ENCODE results near the gene VPS26A.
A peak's percentile ranks its signal among the peaks of the same experiment; 100 is the strongest.

Gene VPS26A

DNA sequence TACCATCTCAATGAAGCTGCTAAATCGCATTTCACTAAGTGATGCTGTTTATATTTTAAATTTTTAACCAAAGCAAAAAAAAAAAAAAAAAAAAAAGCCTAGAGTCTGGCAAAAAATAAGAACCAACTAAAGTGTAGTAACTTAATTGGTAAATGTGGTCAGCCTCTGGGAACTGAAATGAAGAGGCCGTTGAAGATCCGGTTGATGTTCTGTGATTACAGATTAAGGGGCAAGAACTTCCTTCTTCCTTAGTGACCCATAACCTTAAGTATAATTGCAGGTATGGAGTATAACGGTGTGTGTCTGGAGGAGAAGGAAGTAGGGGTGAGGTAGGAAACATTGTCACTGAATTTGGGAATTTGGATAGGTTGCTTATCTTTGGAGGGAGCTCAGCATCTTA is 43.8 kb upstream of the VPS26A start:
- H3K18ac ChIP-seq (ENCODE audit: low read length), result no peak overlapping the region
- no peak overlapping the region for H3K14ac ChIP-seq (ENCODE audit: low read length)
- H3K4me2 ChIP-seq (ENCODE audit: low read length), result no peak overlapping the region
- DNase-seq, result no peak
- no peak overlapping the region for H2BK120ac ChIP-seq (ENCODE audit: insufficient read depth, low read length, poor library complexity)
- no peak overlapping the region for H2BK5ac ChIP-seq (ENCODE audit: low read depth, low read length, poor library complexity)
- H4K12ac ChIP-seq (ENCODE audit: low read depth, low read length), result no peak overlapping the region
- no peaks in the 10 kb centered on the region for H3K79me2 ChIP-seq (ENCODE audit: control insufficient read depth, insufficient read depth, low read length, poor library complexity)
- H3K4ac ChIP-seq (ENCODE audit: low read depth, low read length), result no peak overlapping the region
- no peak overlapping the region for H3K27ac ChIP-seq (ENCODE audit: low read depth, low read length)
- no peak overlapping the region for H3K4me3 ChIP-seq (ENCODE audit: low read depth, low read length)
- no peak overlapping the region for H3K9ac ChIP-seq (ENCODE audit: low read length)
- WGBS (ENCODE audit: extremely low coverage, insufficient coverage, insufficient read length), result no CpG with 5 or more reads among the region's 4 CpGs
- no peaks in the 10 kb centered on the region for H3K79me1 ChIP-seq (ENCODE audit: low read length)
- H3K36me3 ChIP-seq (ENCODE audit: control insufficient read depth in 1 of 2, insufficient read depth in 2 of 2, low read length in 2 of 2), result no peaks in the 10 kb centered on the region
- no peak overlapping the region for H4K8ac ChIP-seq (ENCODE audit: low read depth, low read length)
- no peak overlapping the region for H3K23ac ChIP-seq (ENCODE audit: low read length)
- H3K27me3 ChIP-seq (ENCODE audit: insufficient read depth, low read length), result no peaks in the 10 kb centered on the region
- no peak overlapping the region for H4K91ac ChIP-seq (ENCODE audit: low read depth, low read length)
- H2BK12ac ChIP-seq (ENCODE audit: low read length), result no peak overlapping the region
- H2AFZ ChIP-seq (ENCODE audit: insufficient read depth, low read length, poor library complexity), result no peak overlapping the region
- H3K4me1 ChIP-seq (ENCODE audit: control insufficient read depth in 1 of 2, insufficient read depth in 2 of 2, low read length in 2 of 2), result no peaks in the 10 kb centered on the region
- H3K9me3 ChIP-seq (ENCODE audit: insufficient read depth, low read depth, low read length), result no peaks in the 10 kb centered on the region
- H2AK5ac ChIP-seq (ENCODE audit: low read length), result no peak overlapping the region

DNA sequence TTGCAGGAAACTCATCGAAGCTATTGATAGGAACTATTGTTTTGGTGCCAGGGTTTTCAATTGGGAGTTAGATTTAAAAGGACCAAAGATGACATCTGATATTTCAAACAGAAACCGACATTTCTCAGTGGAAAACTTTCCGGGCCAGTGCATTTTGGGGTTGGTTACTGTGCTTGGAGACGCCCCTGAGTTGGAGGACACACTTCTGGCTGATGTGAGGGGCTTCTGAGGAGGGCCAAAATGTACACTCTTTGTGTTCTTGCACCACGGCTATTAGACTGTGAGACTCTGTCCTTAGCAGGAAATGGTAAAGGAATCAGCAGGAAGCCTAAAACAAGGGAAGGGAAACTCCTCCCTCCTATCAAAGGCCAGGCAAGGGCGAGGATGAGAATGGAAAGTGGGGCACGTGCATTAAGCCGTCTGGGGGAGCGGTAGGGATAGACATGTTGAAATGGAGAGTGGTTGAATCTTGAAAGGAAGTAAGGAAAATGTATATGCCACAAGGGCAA is 37.9 kb upstream of the VPS26A start:
- H3K4me3 ChIP-seq (ENCODE audit: low read depth, low read length), result no peak overlapping the region
- no peaks in the 10 kb centered on the region for H3K27me3 ChIP-seq (ENCODE audit: insufficient read depth, low read length)
- no peak overlapping the region for H2BK12ac ChIP-seq (ENCODE audit: low read length)
- no peaks in the 10 kb centered on the region for H3K4me1 ChIP-seq (ENCODE audit: control insufficient read depth in 1 of 2, insufficient read depth in 2 of 2, low read length in 2 of 2)
- H3K27ac ChIP-seq (ENCODE audit: low read depth, low read length), result no peak overlapping the region
- no peak overlapping the region for H2AFZ ChIP-seq (ENCODE audit: insufficient read depth, low read length, poor library complexity)
- H3K14ac ChIP-seq (ENCODE audit: low read length), result no peak overlapping the region
- H3K79me2 ChIP-seq (ENCODE audit: control insufficient read depth, insufficient read depth, low read length, poor library complexity), result no peaks in the 10 kb centered on the region
- DNase-seq, result no peak
- WGBS (ENCODE audit: extremely low coverage, insufficient coverage, insufficient read length), result no CpG with 5 or more reads among the region's 9 CpGs
- H2BK120ac ChIP-seq (ENCODE audit: insufficient read depth, low read length, poor library complexity), result no peak overlapping the region
- no peak overlapping the region for H3K9ac ChIP-seq (ENCODE audit: low read length)
- no peak overlapping the region for H4K8ac ChIP-seq (ENCODE audit: low read depth, low read length)
- H3K23ac ChIP-seq (ENCODE audit: low read length), result no peak overlapping the region
- no peak overlapping the region for H3K18ac ChIP-seq (ENCODE audit: low read length)
- H4K12ac ChIP-seq (ENCODE audit: low read depth, low read length), result no peak overlapping the region
- H2BK5ac ChIP-seq (ENCODE audit: low read depth, low read length, poor library complexity), result no peak overlapping the region
- H3K4ac ChIP-seq (ENCODE audit: low read depth, low read length), result no peak overlapping the region
- H3K4me2 ChIP-seq (ENCODE audit: low read length), result no peak overlapping the region
- H3K36me3 ChIP-seq (ENCODE audit: control insufficient read depth in 1 of 2, insufficient read depth in 2 of 2, low read length in 2 of 2), result no peaks in the 10 kb centered on the region
- H3K9me3 ChIP-seq (ENCODE audit: insufficient read depth, low read depth, low read length), result no peaks in the 10 kb centered on the region
- H2AK5ac ChIP-seq (ENCODE audit: low read length), result no peak overlapping the region
- H4K91ac ChIP-seq (ENCODE audit: low read depth, low read length), result no peak overlapping the region
- no peaks in the 10 kb centered on the region for H3K79me1 ChIP-seq (ENCODE audit: low read length)

DNA sequence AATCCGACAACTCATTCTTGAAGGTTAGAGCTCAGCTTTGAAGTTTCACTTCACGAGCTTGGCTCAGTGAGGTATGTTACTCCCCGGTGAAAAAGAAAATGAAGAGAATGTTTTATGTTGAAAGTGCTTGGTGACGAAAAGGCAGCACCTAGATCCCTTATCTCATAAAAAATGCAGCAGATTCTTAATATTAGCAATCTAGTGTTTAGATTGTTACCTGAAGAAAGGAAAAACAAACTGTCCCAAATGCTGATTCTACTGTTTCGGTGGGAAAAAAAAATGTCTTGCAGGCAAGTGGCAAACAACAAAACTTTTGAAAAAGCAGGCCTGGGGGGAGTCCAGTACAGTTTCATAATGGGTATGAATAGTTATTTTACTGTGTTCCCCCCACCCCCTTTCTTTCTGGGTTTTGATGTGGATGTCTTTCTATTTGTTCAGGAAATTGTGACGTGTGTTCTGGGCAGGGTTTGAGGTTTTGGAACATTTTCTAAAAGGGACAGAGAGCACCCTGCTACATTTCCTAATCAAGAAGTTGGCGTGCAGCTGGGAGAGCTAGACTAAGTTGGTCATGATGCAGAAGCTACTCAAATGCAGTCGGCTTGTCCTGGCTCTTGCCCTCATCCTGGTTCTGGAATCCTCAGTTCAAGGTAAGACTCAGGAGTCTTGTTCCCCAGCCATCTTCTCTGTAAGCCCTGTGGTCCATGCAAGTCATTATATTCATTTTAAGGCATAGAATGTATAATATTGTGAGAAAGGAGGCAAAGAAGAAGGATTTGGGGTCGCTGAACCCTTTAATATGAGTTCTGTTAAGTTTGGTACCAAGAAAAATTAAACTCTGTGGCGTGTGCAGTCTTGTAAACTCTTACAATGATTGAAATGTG is 36.1 kb upstream of the VPS26A start, which contains the start of gene SRGN:
Gene SRGN, plus strand, starts transcription at position 514 of the 881 bp plus-strand sequence. Its CDS starts 55 bp downstream, at position 569.
- no peaks in the 10 kb centered on the region for H3K27me3 ChIP-seq (ENCODE audit: insufficient read depth, low read length)
- DNase-seq, result peak; percentile 41 to 87
- H2BK5ac ChIP-seq (ENCODE audit: low read depth, low read length, poor library complexity), result no peak within 1 kb of the TSS
- no peaks in the 10 kb centered on the region for H3K36me3 ChIP-seq (ENCODE audit: control insufficient read depth in 1 of 2, insufficient read depth in 2 of 2, low read length in 2 of 2)
- H3K18ac ChIP-seq (ENCODE audit: low read length), result no peak within 1 kb of the TSS
- no peaks in the 10 kb centered on the region for H3K4me1 ChIP-seq (ENCODE audit: control insufficient read depth in 1 of 2, insufficient read depth in 2 of 2, low read length in 2 of 2)
- H2AFZ ChIP-seq (ENCODE audit: insufficient read depth, low read length, poor library complexity), result no peak within 1 kb of the TSS
- no peaks in the 10 kb centered on the region for H3K9me3 ChIP-seq (ENCODE audit: insufficient read depth, low read depth, low read length)
- no peaks in the 10 kb centered on the region for H3K79me1 ChIP-seq (ENCODE audit: low read length)
- no peak within 1 kb of the TSS for H4K8ac ChIP-seq (ENCODE audit: low read depth, low read length)
- H3K23ac ChIP-seq (ENCODE audit: low read length), result no peak within 1 kb of the TSS
- H3K4me2 ChIP-seq (ENCODE audit: low read length), result no peak within 1 kb of the TSS
- no peak within 1 kb of the TSS for H4K91ac ChIP-seq (ENCODE audit: low read depth, low read length)
- H3K9ac ChIP-seq (ENCODE audit: low read length), result no peak within 1 kb of the TSS
- H4K12ac ChIP-seq (ENCODE audit: low read depth, low read length), result no peak within 1 kb of the TSS
- no CpG with 5 or more reads among the region's 10 CpGs for WGBS (ENCODE audit: extremely low coverage, insufficient coverage, insufficient read length)
- H2BK120ac ChIP-seq (ENCODE audit: insufficient read depth, low read length, poor library complexity), result no peak within 1 kb of the TSS
- H3K4me3 ChIP-seq (ENCODE audit: low read depth, low read length), result no peak within 1 kb of the TSS
- no peaks in the 10 kb centered on the region for H3K79me2 ChIP-seq (ENCODE audit: control insufficient read depth, insufficient read depth, low read length, poor library complexity)
- H3K27ac ChIP-seq (ENCODE audit: low read depth, low read length), result no peak within 1 kb of the TSS
- no peak within 1 kb of the TSS for H2BK12ac ChIP-seq (ENCODE audit: low read length)
- H3K14ac ChIP-seq (ENCODE audit: low read length), result no peak within 1 kb of the TSS
- H3K4ac ChIP-seq (ENCODE audit: low read depth, low read length), result no peak within 1 kb of the TSS
- H2AK5ac ChIP-seq (ENCODE audit: low read length), result no peak within 1 kb of the TSS

DNA sequence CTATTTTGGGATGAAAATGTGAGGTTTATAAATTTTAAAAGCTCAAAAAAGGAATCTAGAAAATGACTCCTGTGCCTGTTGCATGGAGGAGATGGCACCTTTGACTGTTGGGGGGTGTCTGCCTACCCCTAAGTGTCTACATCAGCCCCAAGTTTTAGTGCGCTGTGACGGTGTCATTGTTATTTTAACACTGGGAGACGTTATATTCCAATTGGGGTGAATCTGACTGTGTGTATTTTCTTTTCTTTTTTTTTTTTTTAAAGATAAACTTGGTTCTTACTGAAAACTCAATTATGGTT is 35.6 kb upstream of the VPS26A start:
- H3K9ac ChIP-seq (ENCODE audit: low read length), result no peak overlapping the region
- no peaks in the 10 kb centered on the region for H3K79me1 ChIP-seq (ENCODE audit: low read length)
- no peak overlapping the region for H4K91ac ChIP-seq (ENCODE audit: low read depth, low read length)
- no peak overlapping the region for H4K12ac ChIP-seq (ENCODE audit: low read depth, low read length)
- H3K4me3 ChIP-seq (ENCODE audit: low read depth, low read length), result no peak overlapping the region
- no peak for DNase-seq
- H3K27ac ChIP-seq (ENCODE audit: low read depth, low read length), result no peak overlapping the region
- no peak overlapping the region for H2AK5ac ChIP-seq (ENCODE audit: low read length)
- no peak overlapping the region for H2BK5ac ChIP-seq (ENCODE audit: low read depth, low read length, poor library complexity)
- H3K4ac ChIP-seq (ENCODE audit: low read depth, low read length), result no peak overlapping the region
- H3K18ac ChIP-seq (ENCODE audit: low read length), result no peak overlapping the region
- H3K14ac ChIP-seq (ENCODE audit: low read length), result no peak overlapping the region
- no peaks in the 10 kb centered on the region for H3K9me3 ChIP-seq (ENCODE audit: insufficient read depth, low read depth, low read length)
- no peaks in the 10 kb centered on the region for H3K27me3 ChIP-seq (ENCODE audit: insufficient read depth, low read length)
- H4K8ac ChIP-seq (ENCODE audit: low read depth, low read length), result no peak overlapping the region
- H3K36me3 ChIP-seq (ENCODE audit: control insufficient read depth in 1 of 2, insufficient read depth in 2 of 2, low read length in 2 of 2), result no peaks in the 10 kb centered on the region
- H2BK12ac ChIP-seq (ENCODE audit: low read length), result no peak overlapping the region
- H2AFZ ChIP-seq (ENCODE audit: insufficient read depth, low read length, poor library complexity), result no peak overlapping the region
- no peaks in the 10 kb centered on the region for H3K4me1 ChIP-seq (ENCODE audit: control insufficient read depth in 1 of 2, insufficient read depth in 2 of 2, low read length in 2 of 2)
- WGBS (ENCODE audit: extremely low coverage, insufficient coverage, insufficient read length), result no CpG with 5 or more reads among the region's 3 CpGs
- no peak overlapping the region for H3K4me2 ChIP-seq (ENCODE audit: low read length)
- no peak overlapping the region for H2BK120ac ChIP-seq (ENCODE audit: insufficient read depth, low read length, poor library complexity)
- no peak overlapping the region for H3K23ac ChIP-seq (ENCODE audit: low read length)
- no peaks in the 10 kb centered on the region for H3K79me2 ChIP-seq (ENCODE audit: control insufficient read depth, insufficient read depth, low read length, poor library complexity)
